DMS114 treated with DMSO at 0.1 percent for 48 hours (cell line): Measurements from ENCODE around the gene PIK3C2A.
A peak's percentile ranks its signal among the peaks of the same experiment; 100 is the strongest.
"Not testable (repeated sequence)": the region's sequence is repeated elsewhere in the genome, so short reads cannot be mapped to it uniquely, and the experiment has no call there.

Source experiments
- DNase-seq: peaks from one replicate; lab custom pipeline; 2025; ENCODE audit not compliant: unreplicated experiment; lab: John Stamatoyannopoulos, UW

Gene PIK3C2A

GRCh38 chr11:17207317-17208256, at the start of gene PIK3C2A:
TSS of gene PIK3C2A (minus strand) at chr11:17207986. CDS start at chr11:17169741, 38,245 bp downstream.
- DNase-seq = peak; percentile 68

GRCh38 chr11:17257196-17257595, 49.4 kb upstream of the PIK3C2A start:
- no peak for DNase-seq

GRCh38 chr11:17256512-17256911, 48.7 kb upstream of the PIK3C2A start:
- no peak for DNase-seq

- DNase-seq = no peak
Observed at GRCh38 chr11:17252704-17253103, 44.9 kb upstream of the PIK3C2A start.

GRCh38 chr11:17250561-17251350, 43.0 kb upstream of the PIK3C2A start:
- DNase-seq = no peak

- DNase-seq = no peak
Observed at GRCh38 chr11:17244046-17244445, 36.3 kb upstream of the PIK3C2A start.

GRCh38 chr11:17242954-17243353, 35.2 kb upstream of the PIK3C2A start:
- not testable (repeated sequence) for DNase-seq

- DNase-seq = no peak
Observed at GRCh38 chr11:17240780-17241179, 33.0 kb upstream of the PIK3C2A start.

- DNase-seq = not testable (repeated sequence)
Observed at GRCh38 chr11:17239927-17240326, 32.1 kb upstream of the PIK3C2A start.

- DNase-seq = no peak
Observed at GRCh38 chr11:17238377-17238776, 30.6 kb upstream of the PIK3C2A start.

GRCh38 chr11:17233101-17233500, 25.3 kb upstream of the PIK3C2A start:
- DNase-seq = no peak

- no peak for DNase-seq
Observed at GRCh38 chr11:17230867-17231851, 23.4 kb upstream of the PIK3C2A start.

GRCh38 chr11:17229481-17230152, 21.8 kb upstream of the PIK3C2A start:
- DNase-seq = no peak

GRCh38 chr11:17228186-17228925, 20.6 kb upstream of the PIK3C2A start:
- not testable (repeated sequence) for DNase-seq

- no peak for DNase-seq
Observed at GRCh38 chr11:17224727-17225126, 16.9 kb upstream of the PIK3C2A start.

- DNase-seq = no peak
Observed at GRCh38 chr11:17221968-17222367, 14.2 kb upstream of the PIK3C2A start.

GRCh38 chr11:17219016-17219415, 11.2 kb upstream of the PIK3C2A start:
- DNase-seq = no peak

GRCh38 chr11:17218403-17218802, 10.6 kb upstream of the PIK3C2A start:
- DNase-seq = no peak

GRCh38 chr11:17217401-17217800, 9.6 kb upstream of the PIK3C2A start:
- no peak for DNase-seq
